Epithelial cell of esophagus (primary cell): Measurements from ENCODE around the gene KCNJ11.

Experiments used
- DNase-seq: peaks from one replicate; pipeline ENCODE4 v3.0.0; 2010; ENCODE audit warnings: low read depth
- H3K4me3 ChIP-seq: 2 replicates; pipeline ENCODE4 v1.5.1; 2011; ENCODE audit warnings: mild to moderate bottlenecking, low read length, control low read depth
- CTCF ChIP-seq: IDR thresholded peaks from 2 replicates; pipeline ENCODE4 v1.5.1; 2011; ENCODE audit warnings: low read depth, mild to moderate bottlenecking, low read length, control low read depth, inconsistent platforms; ENCODE audit not compliant: insufficient read depth; ENCODE audit errors: missing control alignments

Gene KCNJ11

DNA sequence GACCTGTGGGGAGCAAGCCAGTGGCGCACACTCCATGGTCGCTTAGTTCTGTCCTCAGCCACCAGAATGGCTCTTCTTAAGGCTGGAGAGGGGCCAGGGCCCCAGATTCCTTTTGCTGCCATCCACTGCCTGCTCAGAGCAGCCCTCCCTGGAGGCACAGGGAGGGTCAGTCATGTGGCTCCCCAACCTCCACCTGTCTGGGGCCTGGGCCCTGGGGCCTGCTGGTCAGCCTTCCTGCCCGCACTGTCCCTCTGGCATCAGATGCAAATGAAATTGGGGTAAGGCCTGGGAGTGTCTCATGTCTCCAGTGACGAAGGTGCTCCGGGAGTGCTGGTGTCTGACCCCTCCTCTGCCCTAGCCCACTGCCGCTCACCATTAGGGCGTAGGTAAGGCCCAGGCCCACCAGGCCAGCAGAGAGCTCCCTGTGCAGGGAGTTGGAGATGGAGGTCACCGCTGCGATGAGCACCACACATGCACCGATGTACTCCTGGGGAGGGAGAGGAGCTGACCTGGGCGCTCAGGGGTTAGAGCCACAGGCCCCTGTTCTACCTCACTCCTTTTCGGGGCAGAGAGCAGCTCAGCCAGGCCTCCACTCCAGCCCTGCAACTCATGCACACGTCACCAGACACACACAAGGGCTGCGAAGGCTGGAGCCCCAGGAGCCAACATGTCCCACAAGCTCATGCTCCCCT lies 9.0 kb upstream of the KCNJ11 start:
- no peak for DNase-seq
- H3K4me3 ChIP-seq: no peak overlapping the region
- TF ChIP-seq CTCF: no peak

- TF ChIP-seq CTCF: no peak
- no peak overlapping the region for H3K4me3 ChIP-seq
- no peak for DNase-seq
Measured at GRCh38 chr11:17396598-17397310, 8.3 kb upstream of the KCNJ11 start.

GRCh38 chr11:17395978-17396377 lies 7.5 kb upstream of the KCNJ11 start:
- no peak overlapping the region for H3K4me3 ChIP-seq
- no peak for TF ChIP-seq CTCF
- no peak for DNase-seq

DNA sequence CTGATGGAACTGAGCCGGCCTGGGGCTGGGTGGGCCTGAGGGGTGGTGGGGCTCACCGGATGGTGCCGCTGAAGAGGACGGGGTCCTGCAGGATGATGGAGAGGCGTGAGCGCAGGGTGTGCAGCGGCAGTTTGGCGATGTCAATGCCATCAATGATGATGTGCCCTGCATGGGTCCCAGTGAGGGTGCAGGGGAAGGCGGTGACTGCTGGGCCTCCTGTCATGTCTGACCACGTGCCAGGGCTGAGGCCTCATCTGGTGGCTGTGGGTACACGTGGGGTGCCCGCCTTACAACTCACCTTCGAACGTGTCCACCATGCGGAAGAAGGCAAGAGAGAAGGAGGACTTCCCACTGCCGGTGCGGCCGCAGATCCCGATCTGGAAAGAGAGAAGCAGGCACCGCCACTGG lies 7.1 kb upstream of the KCNJ11 start:
- no peak for TF ChIP-seq CTCF
- no peak overlapping the region for H3K4me3 ChIP-seq
- DNase-seq: no peak

GRCh38 chr11:17394743-17395390 lies 6.4 kb upstream of the KCNJ11 start:
- no peak for DNase-seq
- TF ChIP-seq CTCF: no peak
- H3K4me3 ChIP-seq: no peak overlapping the region

- H3K4me3 ChIP-seq: no peak overlapping the region
- TF ChIP-seq CTCF: no peak
- DNase-seq: no peak
Measured at GRCh38 chr11:17393472-17393871, 5.0 kb upstream of the KCNJ11 start.
